Inflammatory macrophage treated with lipopolysaccharide for 1 hour (primary cell): Measurements from ENCODE around the gene REEP1.
"Not testable (repeated sequence)": the region's sequence is repeated elsewhere in the genome, so short reads cannot be mapped to it uniquely, and the experiment has no call there.

Experiments used
- DNase-seq, 2 donors: peaks; one replicate each; pipeline ENCODE4 v3.0.0-alpha.2; 2020 to 2022

REEP1 gene

DNA sequence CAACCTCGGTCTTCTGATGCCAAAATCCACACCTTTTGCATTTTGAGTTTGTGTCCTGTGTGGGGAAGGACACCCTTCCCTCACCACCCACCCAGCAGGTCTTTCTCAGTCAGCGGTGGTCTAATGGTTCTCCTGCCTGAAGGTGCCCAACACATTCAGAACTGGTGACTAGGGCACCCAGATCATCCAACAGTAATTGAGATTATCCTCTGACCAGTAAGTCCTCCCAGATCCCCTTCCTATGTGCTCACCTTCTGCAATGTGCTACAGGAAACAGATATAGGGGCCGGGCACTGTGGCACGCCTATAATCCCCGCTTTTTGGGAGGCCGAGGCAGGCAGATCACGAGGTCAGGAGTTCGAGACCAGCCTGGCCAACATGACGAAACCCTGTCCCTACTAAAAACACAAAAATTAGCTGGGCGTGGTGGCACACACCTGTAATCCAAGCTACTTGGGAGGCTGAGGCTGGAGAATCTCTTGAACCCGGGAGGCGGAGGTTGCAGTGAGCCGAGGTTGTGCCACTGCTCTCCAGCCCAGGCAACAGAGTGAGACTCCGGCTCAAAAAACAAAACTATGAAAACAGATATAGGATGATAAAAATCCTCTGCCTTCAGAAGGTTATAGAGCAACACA lies 56.2 kb downstream of the REEP1 start:
- no peak for DNase-seq

DNA sequence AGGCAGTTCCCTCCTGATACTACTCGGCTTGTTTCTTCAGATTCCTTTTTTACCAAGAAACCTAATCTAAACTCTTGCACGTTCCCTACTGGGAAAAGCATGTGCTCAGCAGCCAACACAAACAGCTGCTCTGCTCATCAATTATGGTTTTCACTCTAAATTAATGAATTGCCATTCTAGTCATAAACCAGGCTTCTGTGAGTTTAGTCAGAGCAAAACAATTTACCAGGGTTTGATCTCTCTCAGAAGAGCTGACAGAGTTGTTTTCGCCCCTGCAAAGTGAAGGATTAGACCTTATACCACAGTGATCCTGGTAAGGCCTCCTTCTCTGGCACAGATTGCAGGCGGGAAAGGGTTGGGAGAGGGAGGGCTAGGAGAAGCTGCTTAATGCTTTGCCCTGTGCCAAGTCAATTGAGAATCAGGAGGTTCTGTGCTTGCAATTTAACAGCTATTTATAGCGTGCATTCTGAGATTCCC lies 57.2 kb downstream of the REEP1 start:
- DNase-seq: no peak

DNA sequence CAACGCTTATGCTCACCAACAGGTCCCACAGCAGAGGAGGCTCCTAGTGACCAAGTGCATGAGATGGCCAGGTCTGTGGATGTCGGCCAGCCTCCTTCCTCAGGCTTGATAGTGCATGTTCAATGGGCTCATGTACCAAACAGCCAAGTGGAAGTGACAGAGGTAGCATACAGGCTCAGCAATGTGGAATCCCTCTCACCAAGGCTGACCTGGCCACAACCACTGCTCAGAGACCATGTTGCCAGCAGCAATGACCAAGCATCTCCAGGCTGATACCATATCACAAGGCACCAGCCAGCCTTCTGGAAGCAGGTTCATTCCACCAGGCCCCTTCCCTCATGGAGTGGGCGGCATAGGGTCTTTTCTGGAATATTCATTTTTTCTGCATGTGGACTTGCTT lies 61.5 kb downstream of the REEP1 start:
- no peak for DNase-seq

DNA sequence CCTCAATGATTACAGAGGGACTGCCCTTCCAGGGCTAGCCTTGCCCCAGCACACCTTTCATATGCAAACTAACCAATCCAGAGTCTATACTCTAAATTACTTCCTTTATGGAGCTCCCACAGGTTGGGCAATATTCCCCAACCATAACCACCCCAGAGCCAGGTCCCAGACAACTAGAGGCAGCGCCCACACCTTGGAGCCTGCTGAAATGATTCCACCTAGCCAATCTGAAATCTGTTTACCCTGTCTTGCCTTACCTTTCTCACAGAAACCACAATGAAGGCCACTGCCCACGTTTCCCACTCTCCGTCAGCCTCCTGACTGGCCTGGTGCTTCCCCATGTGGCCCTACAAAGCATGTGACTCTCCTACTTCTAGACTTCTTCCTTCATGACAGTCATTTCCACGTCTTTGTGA lies 62.0 kb downstream of the REEP1 start:
- peak; percentile 16 to 64 for DNase-seq

DNA sequence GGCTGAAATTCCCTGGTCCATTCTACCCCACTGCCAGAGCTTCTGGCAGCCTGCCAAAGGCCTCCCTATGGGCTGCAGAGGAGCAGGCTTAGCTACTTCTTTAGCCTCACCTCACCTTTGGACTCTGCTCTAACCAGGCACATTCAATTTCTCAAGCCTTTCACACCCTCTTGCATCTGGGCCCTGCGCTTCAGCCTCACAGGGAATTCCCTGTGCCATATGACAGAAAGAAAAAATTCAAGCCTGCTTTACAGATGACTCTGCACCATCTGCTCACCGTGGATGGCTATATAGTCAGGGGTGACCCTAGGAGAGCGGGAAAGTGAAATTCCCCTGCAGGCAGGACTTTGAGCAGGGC lies 62.5 kb downstream of the REEP1 start:
- peak in 1 of 2 donors; percentile 46 for DNase-seq

DNA sequence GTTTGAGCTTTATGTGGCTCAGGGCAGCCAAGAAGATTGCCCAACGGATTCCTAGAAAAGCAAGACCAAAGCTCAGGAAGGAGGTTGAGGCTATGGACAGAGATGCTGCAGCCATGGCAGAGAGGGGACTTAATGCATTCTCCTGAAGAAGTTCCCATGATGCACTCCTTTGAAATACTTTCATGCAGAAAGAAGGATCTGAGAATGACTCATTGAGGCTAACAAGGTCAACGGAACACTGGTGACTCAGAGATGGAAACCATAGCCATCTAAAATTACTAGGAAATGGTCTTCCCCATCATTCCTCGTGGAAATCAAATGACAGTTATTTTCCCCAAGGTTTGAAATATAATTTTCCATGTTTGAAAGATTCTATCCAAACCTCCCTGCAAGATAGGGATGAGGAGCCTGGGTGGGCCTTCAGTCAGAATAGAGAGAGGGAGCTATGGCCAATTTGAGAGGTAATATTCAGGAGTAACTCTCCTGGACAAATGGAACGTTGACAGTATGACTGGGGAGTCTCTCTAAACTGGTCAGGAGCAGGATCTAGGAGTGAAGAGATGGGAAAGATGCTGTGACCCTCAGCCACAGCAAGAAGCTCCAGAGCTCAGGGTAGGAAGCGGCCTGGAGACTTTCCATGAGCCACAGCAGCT lies 63.0 kb downstream of the REEP1 start:
- DNase-seq: peak; percentile 35 to 71

DNA sequence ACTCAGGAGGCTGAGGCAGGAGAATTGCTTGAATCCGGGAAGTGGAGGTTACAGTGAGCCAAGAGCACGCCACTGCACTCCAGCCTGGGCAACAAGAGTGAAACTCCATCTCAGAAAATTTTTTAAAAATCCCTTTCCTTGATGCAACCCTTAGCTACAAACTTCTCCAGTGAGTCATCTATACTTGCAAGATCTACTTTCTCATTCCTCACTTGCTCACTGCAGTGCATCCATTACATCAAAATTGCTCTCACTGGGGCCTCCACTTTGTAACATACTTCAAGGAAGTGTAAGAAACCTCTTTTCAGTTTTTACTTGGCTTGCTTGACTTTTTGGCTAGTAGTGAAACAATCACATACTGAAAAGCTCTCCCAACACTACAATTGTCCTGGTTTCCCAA lies 65.3 kb downstream of the REEP1 start:
- peak; percentile 28 to 58 for DNase-seq

DNA sequence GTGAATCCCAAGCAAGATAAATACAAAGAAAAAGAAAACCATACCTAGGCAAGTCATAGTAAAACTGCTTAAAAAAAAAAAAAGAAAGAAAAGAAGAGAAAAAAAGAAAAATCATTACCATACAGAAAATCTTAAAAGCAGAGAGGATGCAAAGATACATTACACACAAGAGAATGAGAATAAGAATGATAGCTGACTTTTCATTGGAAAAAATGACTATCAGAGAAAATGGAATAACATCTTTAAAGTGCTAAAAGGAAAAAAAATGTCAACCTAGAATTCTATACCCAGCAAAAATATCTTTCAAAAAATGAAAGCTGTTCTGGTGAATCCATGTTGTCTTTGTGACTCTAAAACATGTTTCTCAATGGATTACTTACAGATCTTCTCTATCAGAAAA lies 66.2 kb downstream of the REEP1 start:
- no peak for DNase-seq

DNA sequence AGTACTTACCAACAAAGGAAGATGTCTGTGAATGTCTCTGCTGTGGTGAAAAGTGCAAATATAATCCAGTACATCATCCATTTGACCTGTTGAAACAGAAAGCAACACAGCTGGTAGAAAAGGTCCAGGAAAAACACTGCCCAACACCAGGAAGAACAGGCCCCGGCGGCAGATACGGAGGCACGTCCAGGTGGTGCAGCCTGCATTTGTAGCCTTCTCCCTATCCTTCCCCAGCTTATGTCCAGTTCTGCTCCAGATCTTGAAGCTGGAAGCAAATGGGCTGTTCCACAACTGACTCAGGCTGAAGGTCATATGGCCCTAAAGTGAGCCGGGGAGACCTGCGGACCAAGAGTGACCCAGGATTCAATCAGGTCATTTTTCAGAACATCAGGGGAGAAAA lies 73.5 kb downstream of the REEP1 start:
- no peak for DNase-seq

DNA sequence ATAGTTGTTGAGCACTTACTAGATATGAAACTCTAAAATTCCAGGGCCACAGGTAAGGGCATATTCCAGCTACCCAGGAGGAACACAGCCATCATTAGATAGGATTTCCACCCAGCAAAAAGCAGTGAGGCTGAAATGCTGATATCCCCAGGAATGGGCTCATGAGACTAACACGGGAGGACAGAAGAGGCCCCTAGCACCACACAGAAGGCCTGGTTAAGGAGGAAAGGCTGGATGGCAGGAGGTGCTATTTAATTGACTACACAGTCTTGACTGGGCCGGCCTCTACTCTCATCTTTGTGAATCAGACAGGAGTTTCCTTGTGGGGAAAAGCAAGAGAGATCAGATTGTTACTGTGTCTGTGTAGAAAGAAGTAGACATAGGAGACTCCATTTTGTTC lies 76.4 kb downstream of the REEP1 start:
- no peak for DNase-seq

DNA sequence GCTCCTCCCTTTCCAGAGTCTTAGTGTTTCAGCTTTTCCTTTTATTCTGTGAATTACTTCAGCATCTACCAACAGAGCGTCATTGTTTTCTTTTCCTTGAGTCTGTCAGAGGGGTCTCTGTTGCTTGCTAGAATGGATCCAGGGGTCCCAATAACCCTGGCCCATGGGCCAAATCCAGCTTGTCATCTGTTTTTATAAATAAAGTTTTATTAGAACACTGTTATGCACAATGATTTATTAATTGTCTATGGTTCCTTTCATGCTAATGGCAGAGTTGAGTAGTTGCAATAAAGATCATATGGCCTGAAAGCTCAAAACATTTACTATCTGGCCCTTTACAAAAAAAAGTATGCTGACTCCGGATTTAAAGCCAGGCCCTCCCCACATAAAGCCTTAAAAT lies 79.3 kb downstream of the REEP1 start:
- no peak for DNase-seq

DNA sequence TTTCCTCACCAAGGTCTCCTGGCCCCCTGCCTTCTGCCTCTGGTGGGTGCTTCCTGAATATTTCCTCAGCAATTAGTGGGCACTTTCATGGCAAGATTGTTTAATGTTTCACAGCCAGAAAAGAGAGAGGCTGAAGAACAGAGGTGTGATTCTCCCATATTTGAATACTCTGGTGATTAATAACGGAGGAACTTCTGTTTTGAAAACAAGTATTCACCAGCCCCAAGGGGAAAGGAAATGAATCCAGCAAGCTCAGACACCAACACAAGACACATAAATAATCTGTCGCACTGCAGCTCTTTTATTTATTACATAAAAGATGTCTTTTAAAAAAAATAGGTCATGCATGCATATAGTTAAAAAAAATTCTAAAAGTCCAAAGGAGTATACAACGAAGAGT lies 80.4 kb downstream of the REEP1 start:
- DNase-seq: no peak

DNA sequence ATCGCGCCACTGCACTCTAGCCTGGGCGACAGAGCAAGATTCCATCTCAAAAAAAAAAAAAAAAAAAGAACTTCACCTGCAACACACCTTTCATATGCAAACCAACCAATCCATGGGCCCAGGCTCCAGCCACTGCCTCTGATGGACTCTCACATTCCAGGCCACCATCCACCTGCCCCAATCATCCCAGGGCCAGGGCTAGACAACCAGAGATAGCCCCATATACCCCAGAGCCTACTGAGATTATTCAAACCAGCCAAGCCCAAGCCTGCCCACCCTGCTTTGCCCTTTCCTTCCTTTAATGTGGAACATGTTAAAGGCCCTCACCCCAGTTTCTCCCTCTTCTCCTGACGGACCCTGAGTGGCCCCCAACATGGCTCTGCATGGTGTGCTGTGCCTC lies 81.1 kb downstream of the REEP1 start:
- DNase-seq: no peak

DNA sequence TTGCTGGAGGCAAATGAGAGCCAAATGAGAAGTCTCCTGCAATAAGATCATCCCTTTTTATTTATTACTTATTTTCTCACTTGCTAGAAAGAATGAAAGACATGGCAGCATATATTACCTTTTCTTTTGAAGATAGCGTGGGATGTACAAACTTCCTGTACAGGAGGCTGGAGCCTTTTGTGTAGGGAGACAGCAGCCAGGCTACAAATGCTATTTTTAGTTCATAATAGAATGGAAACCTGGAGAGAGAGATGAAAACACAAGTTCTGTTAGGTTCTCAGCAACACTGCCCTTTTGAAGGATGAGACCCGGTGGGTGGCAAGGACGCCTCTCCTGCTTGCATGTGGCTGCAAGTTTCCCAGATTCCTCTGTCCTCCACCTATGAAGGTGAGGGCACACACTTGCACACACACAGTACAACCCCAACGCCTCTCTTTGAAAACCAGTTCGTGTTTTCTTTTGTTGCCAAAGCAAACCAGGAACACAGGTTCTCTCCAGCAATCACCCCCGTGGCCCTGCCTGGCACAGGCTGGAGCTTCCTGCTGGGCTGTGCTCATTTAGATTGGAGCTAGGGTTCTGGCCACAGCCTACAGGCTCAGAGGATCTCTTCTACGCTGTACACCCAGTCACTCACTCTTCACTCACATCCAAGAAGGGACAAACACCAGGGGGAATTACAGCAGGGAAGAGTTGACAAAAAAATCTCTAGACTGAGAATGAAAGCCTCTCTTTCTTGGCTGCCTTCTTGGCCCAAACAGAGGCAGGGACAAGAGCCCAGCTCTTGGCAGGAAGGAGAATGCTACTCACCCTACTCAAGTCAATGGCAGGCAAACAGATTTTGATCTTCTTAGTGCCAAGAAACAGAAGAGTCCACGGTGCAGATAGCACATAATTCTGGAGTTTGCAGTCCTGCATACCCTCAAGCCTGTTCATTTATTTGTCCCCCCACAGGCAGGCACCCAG lies 82.6 kb downstream of the REEP1 start:
- no peak for DNase-seq

DNA sequence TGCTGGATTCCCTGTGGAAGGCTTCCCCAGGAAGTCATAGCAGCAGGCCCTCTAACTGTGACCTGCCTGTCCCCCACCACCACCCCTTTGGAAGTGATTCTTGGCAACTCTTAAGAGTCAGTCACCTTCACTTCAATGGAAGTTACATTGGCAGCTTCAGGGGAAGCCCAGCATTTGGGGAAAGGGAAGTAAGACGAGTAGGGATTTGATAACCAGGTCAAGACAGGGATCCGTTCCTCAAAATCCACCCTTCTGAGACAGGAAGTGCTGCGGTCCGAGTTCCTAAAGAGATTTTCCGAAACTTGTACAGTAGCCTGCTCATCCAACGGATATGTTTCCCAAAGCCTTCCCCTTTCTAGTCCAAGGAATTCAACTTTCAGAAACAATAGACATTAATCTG lies 84.0 kb downstream of the REEP1 start:
- peak; percentile 21 to 41 for DNase-seq

DNA sequence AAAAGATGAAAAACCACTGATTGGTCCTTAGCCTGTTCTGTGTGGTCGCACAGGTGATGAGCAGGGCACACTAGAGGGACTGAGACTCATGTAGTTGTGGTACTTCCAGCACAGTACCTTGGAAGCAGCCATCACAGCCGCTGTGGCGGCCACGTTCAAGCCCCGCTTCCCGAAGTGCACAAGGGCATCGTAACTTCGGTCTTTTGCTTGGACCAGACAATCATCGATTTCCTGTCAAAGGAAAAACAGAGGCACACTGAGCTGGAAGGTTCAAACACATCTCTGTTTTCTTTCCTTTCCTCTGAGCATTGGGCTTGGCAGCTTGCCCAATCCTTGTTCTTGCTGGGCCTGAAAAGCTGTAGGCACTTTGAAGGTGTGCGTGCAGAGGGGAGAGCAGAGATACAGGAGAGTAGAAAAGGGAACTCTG lies 85.6 kb downstream of the REEP1 start:
- DNase-seq: no peak

DNA sequence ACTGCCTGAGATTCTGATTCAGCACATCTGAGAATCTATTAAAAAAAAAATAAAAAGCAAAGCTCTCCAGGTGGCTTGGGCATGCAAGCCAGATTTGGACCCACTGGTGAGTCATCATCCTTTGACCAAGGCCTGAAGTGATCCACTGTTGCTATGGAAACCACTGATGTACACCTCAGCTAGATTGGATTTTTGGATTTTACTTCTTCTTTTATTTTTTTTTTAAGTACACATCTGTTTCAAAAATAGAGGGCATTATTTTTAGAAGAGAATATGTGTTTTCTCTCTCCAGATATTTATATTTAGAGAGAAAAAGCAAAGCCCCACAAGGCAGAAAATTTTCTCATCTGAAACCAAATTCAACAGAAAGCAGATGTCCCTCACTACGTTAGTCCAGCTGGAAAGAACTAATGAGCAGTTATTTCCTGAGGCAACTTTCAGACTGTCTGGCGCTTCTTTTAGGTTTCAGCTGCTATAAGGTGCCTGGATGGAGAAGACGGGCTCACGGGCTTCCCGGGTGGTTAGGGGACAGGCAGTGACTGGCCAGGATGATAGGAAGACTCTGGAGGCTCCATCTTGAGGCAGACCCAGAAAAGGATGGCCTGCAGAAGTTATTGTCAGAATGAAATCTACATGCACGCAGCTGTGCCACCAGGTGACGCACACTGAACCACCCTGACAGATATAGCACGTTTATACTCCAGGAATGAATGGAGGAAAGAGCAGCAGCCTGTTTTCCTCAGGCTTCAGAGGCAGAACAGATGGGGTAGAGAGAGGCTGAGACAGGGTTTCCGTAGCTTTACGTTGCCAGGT lies 87.6 kb downstream of the REEP1 start:
- no peak for DNase-seq

DNA sequence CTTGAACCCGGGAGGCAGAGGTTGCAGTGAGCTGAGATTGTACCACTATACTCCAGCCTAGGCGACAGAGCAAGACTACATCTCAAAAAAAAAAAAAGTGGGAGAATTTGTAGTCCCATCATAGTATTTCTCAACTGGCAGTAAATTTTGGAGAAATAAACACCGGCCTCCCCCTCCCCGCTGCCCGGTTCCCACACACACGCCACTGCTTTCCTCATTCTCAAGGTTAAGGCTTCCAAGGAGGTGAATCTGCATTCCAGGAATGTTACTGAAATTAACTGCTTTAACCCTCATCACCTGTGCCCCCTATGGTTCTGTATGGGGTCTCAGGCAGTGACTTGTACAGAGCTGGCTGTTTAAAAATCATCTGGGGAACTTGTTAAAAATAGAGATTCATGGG lies 88.2 kb downstream of the REEP1 start:
- no peak for DNase-seq

DNA sequence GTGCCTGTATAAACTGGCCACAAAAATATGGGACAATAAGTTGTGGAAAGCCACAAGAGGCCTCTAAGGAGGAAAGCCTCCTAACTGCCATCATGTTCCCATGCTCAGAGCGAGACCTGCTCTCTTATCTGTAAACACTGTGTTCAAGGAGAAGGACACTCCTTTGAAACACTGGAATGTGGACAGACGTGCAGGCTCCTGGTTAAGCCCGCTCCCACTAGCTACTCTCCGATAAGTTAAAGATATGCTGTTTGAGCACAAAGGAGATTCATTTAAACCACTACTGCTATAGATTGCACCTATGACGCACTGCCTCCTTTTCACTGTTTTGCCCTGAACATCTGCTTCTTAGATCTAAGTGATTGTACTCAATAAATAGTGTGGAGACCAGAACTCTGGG lies 92.2 kb downstream of the REEP1 start:
- DNase-seq: not testable (repeated sequence)

DNA sequence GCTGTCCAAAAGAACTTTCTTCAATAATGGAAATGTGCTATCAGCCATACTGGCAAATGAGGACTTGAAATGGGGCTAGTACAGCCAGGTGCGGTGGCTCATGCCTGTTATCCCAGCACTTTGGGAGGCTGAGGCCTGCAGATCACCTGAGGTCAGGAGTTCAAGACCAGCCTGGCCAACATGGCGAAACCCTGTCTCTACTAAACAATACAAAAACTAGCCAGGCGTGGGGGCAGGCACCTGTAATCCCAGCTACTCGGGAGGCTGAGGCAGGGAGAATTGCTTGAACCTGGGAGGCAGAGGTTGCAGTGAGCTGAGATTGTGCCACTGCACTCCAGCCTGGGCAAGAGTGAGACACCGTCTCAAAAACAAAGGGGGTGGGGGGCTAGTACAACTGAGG lies 92.6 kb downstream of the REEP1 start:
- DNase-seq: not testable (repeated sequence)

DNA sequence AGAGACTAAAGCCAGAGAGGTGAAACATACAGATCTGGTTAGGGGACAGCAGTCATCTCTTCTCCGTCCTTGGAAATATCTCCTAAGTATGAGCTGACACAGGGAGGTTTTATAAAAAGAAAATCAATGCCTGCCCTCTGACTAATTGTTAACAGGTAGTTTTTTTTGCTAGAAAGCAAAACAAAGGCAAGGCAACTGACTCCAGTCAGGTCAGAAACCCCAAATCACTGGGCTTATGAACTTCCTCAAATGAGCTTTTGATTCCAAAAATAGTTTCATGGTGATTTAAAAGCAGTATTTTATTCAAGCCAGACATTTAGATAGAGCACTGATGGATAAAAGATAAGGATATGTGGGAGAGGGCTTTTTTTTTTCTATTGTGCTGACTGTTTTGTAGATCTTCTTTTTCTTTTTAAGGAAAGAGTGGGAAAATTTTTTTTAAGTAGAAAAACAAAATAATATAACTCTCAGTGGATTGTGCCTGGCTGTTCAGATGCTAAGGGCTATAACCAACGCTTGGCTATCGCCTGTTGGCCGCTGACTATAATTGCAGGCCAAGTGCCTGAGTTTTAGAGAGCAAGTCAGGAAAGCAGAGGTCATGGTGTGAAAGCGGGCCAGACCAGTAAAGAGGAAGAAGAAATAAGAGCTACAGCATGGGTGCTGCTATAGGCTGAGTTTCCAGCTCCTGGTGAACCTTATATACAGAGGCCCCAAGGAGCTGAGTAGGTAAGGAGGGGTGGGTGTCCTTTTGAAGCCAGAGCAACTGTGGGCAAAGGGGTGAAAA lies 93.3 kb downstream of the REEP1 start:
- DNase-seq: peak; percentile 13 to 16

DNA sequence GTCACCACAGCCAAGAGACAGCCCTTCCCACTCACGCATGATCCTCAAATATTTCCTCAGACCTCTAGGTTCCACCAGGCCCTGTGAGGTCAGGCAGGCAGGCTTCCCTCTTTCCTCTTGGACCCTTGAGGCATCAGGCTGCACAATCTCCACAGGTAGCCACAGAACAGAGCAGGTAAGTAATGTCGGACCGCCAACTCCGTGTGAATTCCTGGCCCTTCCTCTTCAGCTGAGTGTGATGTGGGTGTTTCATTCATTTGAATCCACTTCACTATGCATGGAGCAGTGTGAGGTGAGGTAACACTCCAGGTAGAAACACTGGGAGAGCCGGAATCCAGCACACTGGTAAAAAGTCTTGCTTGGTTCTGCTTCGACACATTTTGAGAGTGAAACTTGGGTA lies 94.2 kb downstream of the REEP1 start:
- peak in 1 of 2 donors; percentile 8 for DNase-seq
